ENCODE measurements around the gene NUBPL.
A peak's percentile ranks its signal among the peaks of the same experiment; 100 is the strongest.

NUBPL gene

DNA sequence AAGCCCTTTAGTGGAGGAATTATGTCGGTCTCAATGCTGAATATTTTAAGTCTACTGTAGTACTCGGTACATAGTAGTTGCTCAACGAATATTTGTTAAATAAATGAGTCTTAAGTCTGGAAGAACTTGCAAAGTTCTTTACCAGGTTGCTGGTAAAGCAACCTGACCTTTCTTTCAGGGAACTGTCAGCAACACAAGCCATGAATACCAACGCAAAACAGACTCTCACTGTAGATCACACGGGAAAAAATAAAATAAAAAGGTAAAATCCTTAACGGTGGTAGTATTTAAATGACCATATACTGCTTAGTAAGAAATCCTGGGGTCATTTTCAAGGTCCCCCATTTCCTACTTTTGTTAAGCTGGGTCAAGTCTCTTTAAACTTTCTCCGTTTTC is 447 bp upstream of the NUBPL start:
- DNase-seq (ENCODE audit: low spot score in 2 of 2) (no peak), ATAC-seq (ENCODE audit: low read depth) (peak; percentile 2)
- H3K4me1 Mint-ChIP-seq: peaks cover 15% of the 10 kb centered on the region
- peaks cover 2% of the 10 kb centered on the region for H3K9me3 Mint-ChIP-seq
- H3K36me3 Mint-ChIP-seq: peaks cover 2% of the 10 kb centered on the region
- peak overlapping the region; percentile 92 for H3K4me3 Mint-ChIP-seq
- H3K27ac Mint-ChIP-seq: peak overlapping the region; percentile 98
- peaks cover 3% of the 10 kb centered on the region for H3K27me3 Mint-ChIP-seq

DNA sequence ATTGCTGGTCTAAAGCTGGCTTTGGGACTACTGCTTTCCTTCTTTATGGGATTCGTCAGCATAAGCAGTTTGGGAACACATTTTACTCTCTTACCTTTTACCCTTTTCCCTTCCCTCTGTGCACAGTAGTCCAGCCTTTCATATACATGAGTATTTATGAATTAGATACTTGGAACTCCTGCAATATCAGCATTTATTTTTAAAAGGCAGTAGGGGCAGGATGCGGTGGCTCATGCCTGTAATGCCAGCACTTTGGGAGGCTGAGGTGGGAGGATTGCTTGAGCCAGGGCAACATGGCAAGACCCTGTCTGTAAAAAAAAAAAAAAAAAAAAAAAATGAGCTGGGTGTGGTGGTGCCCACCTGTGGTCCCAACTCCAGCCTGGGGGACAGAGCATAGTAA is 3.0 kb downstream of the NUBPL start:
- DNase-seq (ENCODE audit: low spot score in 2 of 2): no peak
- no peak for ATAC-seq (ENCODE audit: low read depth)
- peaks cover 6% of the 10 kb centered on the region for H3K36me3 Mint-ChIP-seq
- peaks cover 15% of the 10 kb centered on the region for H3K4me1 Mint-ChIP-seq
- H3K4me3 Mint-ChIP-seq: no peak overlapping the region
- H3K27me3 Mint-ChIP-seq: no peaks in the 10 kb centered on the region
- peaks cover 2% of the 10 kb centered on the region for H3K9me3 Mint-ChIP-seq
- peak overlapping the region; percentile 28 for H3K27ac Mint-ChIP-seq

- Mint-ChIP-seq H3K27ac (no peak overlapping the region), H3K9me3 (no peaks in the 10 kb centered on the region), H3K4me1 (peaks cover 5% of the 10 kb centered on the region), H3K27me3 (no peaks in the 10 kb centered on the region), H3K4me3 (no peak overlapping the region), H3K36me3 (peaks cover 13% of the 10 kb centered on the region)
- ATAC-seq (ENCODE audit: low read depth) (no peak), DNase-seq (ENCODE audit: low spot score in 2 of 2) (no peak)
Measured at GRCh38 chr14:31566456-31566855, 5.3 kb downstream of the NUBPL start.

DNA sequence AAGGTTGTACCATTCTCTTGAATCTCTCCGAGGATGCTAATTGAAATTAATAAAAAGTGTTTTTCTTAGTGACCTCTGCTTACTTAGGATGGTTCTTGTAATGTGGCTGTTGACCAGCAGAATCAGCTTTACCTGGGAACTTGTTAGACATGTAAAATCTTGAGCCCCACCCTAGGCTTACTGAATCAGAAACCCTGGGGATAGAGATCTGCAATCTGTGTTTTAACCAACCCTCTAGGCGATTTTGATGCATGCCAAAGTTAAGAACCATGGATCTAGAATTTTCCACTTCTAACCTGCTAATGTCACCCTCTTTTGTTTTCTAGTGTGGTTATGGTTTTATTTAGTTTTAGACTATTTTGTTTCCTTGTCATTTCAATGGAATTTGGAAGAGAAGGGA is 6.5 kb downstream of the NUBPL start:
- H3K27me3 Mint-ChIP-seq: no peaks in the 10 kb centered on the region
- H3K4me1 Mint-ChIP-seq: peaks cover 5% of the 10 kb centered on the region
- H3K27ac Mint-ChIP-seq: peak overlapping the region; percentile 52
- peaks cover 20% of the 10 kb centered on the region for H3K36me3 Mint-ChIP-seq
- ATAC-seq (ENCODE audit: low read depth) (no peak), DNase-seq (ENCODE audit: low spot score in 2 of 2) (no peak)
- H3K9me3 Mint-ChIP-seq: no peaks in the 10 kb centered on the region
- H3K4me3 Mint-ChIP-seq: no peak overlapping the region

GRCh38 chr14:31568161-31568560 is 7.0 kb downstream of the NUBPL start:
- Mint-ChIP-seq H3K27ac (peak overlapping the region; percentile 52), H3K4me3 (no peak overlapping the region)
- ATAC-seq (ENCODE audit: low read depth): no peak

DNA sequence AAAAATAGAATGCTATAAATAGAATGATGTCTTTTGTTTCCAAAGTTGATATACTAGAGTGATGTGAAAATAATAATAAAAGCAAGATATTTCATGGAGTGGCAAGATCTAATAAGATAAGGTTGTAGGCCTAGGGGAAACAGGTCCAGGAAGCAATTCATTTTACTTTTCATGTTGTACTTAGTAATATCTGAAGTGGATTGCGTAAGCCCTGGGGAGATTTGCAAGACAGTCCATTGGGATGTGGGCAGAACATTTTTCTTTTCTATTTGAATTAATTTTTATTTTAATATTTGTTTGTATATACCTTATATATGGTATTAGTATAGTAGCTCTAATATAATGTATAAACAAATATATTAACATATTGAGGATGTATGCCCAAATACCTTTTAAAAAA is 7.5 kb downstream of the NUBPL start:
- Mint-ChIP-seq H3K27ac (no peak overlapping the region), H3K27me3 (no peaks in the 10 kb centered on the region), H3K4me3 (no peak overlapping the region), H3K4me1 (peaks cover 2% of the 10 kb centered on the region), H3K36me3 (peaks cover 23% of the 10 kb centered on the region), H3K9me3 (no peaks in the 10 kb centered on the region)
- no peak for ATAC-seq (ENCODE audit: low read depth)
- DNase-seq (ENCODE audit: low spot score in 2 of 2): no peak

More at GRCh38 chr14:31568161-31568560, 7.0 kb downstream of the NUBPL start:
- peaks cover 20% of the 10 kb centered on the region for H3K36me3 Mint-ChIP-seq
- no peak for DNase-seq (ENCODE audit: low spot score in 2 of 2)
- H3K9me3 Mint-ChIP-seq: no peaks in the 10 kb centered on the region
- peaks cover 3% of the 10 kb centered on the region for H3K4me1 Mint-ChIP-seq
- H3K27me3 Mint-ChIP-seq: no peaks in the 10 kb centered on the region

DNA sequence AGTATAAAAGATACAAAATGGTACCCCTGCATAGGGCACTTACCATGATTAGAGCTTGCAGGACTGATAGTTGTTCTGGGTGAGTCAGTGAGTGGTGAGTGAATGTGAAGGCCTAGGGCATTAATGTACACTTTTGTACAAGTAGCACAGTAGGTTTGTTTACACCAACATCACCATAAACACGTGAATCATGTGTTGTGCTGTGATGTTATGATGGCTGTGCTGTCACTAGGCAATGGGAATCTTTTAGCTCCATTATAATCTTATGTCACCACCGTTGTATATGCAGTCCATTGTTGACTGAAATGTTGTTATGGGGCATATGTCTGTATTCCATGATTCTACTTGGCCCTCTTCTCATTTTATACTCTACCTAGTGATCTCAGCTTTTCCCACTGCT is 11.8 kb downstream of the NUBPL start:
- no peaks in the 10 kb centered on the region for H3K27me3 Mint-ChIP-seq
- no peak overlapping the region for H3K27ac Mint-ChIP-seq
- no peaks in the 10 kb centered on the region for H3K9me3 Mint-ChIP-seq
- DNase-seq (ENCODE audit: low spot score in 2 of 2): no peak
- H3K4me1 Mint-ChIP-seq: peaks cover 4% of the 10 kb centered on the region
- peaks cover 35% of the 10 kb centered on the region for H3K36me3 Mint-ChIP-seq
- H3K4me3 Mint-ChIP-seq: no peak overlapping the region
- no peak for ATAC-seq (ENCODE audit: low read depth)

GRCh38 chr14:31576949-31577348 is 15.7 kb downstream of the NUBPL start:
- ATAC-seq (ENCODE audit: low read depth) (no peak), DNase-seq (ENCODE audit: low spot score in 2 of 2) (no peak)
- H3K27me3 Mint-ChIP-seq: no peaks in the 10 kb centered on the region
- no peak overlapping the region for H3K4me3 Mint-ChIP-seq
- H3K27ac Mint-ChIP-seq: no peak overlapping the region
- H3K4me1 Mint-ChIP-seq: peaks cover 14% of the 10 kb centered on the region
- H3K9me3 Mint-ChIP-seq: no peaks in the 10 kb centered on the region
- peaks cover 31% of the 10 kb centered on the region for H3K36me3 Mint-ChIP-seq

DNA sequence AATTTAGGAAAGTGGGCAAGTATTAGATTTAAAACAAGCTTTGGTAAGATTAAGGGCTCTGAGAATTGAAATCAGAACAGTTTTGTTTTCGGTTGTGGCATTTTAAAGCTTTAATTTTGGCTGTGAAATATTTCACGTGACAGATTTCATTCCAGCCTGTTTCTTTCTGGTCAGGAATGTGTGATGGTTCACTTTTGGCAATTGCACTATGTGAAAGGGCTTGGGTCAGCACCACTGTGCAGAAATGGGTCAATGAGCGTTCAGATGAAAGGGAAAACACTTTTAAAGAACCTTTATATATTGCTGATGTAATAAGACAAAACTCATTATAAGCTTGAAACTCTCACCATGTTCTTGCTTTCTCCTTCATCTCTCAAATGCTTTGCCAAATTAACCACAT is 17.1 kb downstream of the NUBPL start:
- H3K36me3 Mint-ChIP-seq: peaks cover 27% of the 10 kb centered on the region
- H3K27ac Mint-ChIP-seq: no peak overlapping the region
- H3K4me1 Mint-ChIP-seq: peaks cover 14% of the 10 kb centered on the region
- no peak overlapping the region for H3K4me3 Mint-ChIP-seq
- no peak for DNase-seq (ENCODE audit: low spot score in 2 of 2)
- no peaks in the 10 kb centered on the region for H3K9me3 Mint-ChIP-seq
- ATAC-seq (ENCODE audit: low read depth): no peak
- H3K27me3 Mint-ChIP-seq: no peaks in the 10 kb centered on the region

DNA sequence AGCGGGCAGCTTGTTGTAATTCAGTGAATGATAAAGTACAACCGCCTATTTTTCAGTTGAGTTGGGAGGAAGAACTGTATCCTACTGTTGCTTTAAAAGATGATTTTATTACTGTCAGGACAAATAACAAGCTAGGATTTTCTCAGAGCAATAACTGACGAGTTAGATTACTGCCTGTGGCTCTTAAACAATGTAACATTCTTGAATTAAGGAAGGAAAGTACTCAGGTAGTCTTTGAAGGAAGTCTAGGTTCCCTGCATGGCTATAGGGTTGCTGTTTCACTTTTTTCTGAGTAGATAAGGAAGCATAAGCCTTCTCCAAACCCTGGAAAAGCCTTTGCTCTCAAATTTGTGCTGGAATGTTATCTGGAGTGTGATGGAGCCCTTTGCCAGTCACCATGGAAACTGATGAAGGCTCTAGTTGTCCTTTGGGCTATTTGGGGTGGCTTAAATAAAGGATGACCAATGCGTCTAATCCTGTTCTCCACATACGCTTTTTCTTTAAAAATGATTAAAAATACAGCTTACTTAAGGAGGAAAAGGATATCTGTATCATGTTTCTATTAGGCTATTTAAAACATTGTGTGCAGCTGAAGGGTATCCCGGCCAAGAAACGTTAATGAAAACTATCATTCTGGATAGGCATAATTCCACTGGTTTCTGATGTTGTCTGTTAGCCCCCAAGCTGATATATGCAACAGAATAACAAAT is 17.7 kb downstream of the NUBPL start:
- no peak for DNase-seq (ENCODE audit: low spot score in 2 of 2)
- no peak overlapping the region for H3K4me3 Mint-ChIP-seq
- H3K4me1 Mint-ChIP-seq: peaks cover 16% of the 10 kb centered on the region
- no peaks in the 10 kb centered on the region for H3K27me3 Mint-ChIP-seq
- no peak overlapping the region for H3K27ac Mint-ChIP-seq
- peaks cover 1% of the 10 kb centered on the region for H3K9me3 Mint-ChIP-seq
- peaks cover 27% of the 10 kb centered on the region for H3K36me3 Mint-ChIP-seq
- no peak for ATAC-seq (ENCODE audit: low read depth)

GRCh38 chr14:31580234-31580633 is 19.0 kb downstream of the NUBPL start:
- no peaks in the 10 kb centered on the region for H3K27me3 Mint-ChIP-seq
- H3K9me3 Mint-ChIP-seq: peaks cover 1% of the 10 kb centered on the region
- DNase-seq (ENCODE audit: low spot score in 2 of 2) (no peak), ATAC-seq (ENCODE audit: low read depth) (no peak)
- no peak overlapping the region for H3K4me3 Mint-ChIP-seq
- H3K36me3 Mint-ChIP-seq: peaks cover 30% of the 10 kb centered on the region
- H3K4me1 Mint-ChIP-seq: peaks cover 17% of the 10 kb centered on the region
- no peak overlapping the region for H3K27ac Mint-ChIP-seq

GRCh38 chr14:31582286-31582691 is 21.1 kb downstream of the NUBPL start:
- peaks cover 21% of the 10 kb centered on the region for H3K4me1 Mint-ChIP-seq
- no peak for DNase-seq (ENCODE audit: low spot score in 2 of 2)
- no peak overlapping the region for H3K27ac Mint-ChIP-seq
- no peak overlapping the region for H3K4me3 Mint-ChIP-seq
- H3K27me3 Mint-ChIP-seq: no peaks in the 10 kb centered on the region
- peaks cover 25% of the 10 kb centered on the region for H3K36me3 Mint-ChIP-seq
- no peak for ATAC-seq (ENCODE audit: low read depth)
- peaks cover 1% of the 10 kb centered on the region for H3K9me3 Mint-ChIP-seq

GRCh38 chr14:31582836-31583452 is 21.7 kb downstream of the NUBPL start:
- peaks cover 19% of the 10 kb centered on the region for H3K4me1 Mint-ChIP-seq
- H3K27ac Mint-ChIP-seq: no peak overlapping the region
- no peaks in the 10 kb centered on the region for H3K27me3 Mint-ChIP-seq
- peaks cover 21% of the 10 kb centered on the region for H3K36me3 Mint-ChIP-seq
- peaks cover 1% of the 10 kb centered on the region for H3K9me3 Mint-ChIP-seq
- ATAC-seq (ENCODE audit: low read depth) (no peak), DNase-seq (ENCODE audit: low spot score in 2 of 2) (no peak)
- H3K4me3 Mint-ChIP-seq: no peak overlapping the region

- H3K27me3 Mint-ChIP-seq: no peaks in the 10 kb centered on the region
- H3K4me3 Mint-ChIP-seq: no peak overlapping the region
- H3K4me1 Mint-ChIP-seq: peaks cover 13% of the 10 kb centered on the region
- no peak overlapping the region for H3K27ac Mint-ChIP-seq
- ATAC-seq (ENCODE audit: low read depth): no peak
- H3K36me3 Mint-ChIP-seq: peaks cover 15% of the 10 kb centered on the region
- no peaks in the 10 kb centered on the region for H3K9me3 Mint-ChIP-seq
- no peak for DNase-seq (ENCODE audit: low spot score in 2 of 2)
Measured at GRCh38 chr14:31590206-31590605, 29.0 kb downstream of the NUBPL start.

GRCh38 chr14:31592122-31592521 is 30.9 kb downstream of the NUBPL start:
- Mint-ChIP-seq H3K4me1 (peaks cover 9% of the 10 kb centered on the region), H3K36me3 (peaks cover 10% of the 10 kb centered on the region), H3K4me3 (no peak overlapping the region), H3K27ac (no peak overlapping the region), H3K9me3 (no peaks in the 10 kb centered on the region), H3K27me3 (no peaks in the 10 kb centered on the region)
- DNase-seq (ENCODE audit: low spot score in 2 of 2) (no peak), ATAC-seq (ENCODE audit: low read depth) (no peak)

Measured in memory B cell (primary cell).